Keratinocyte (primary cell): ENCODE measurements around the gene WNK4.

Experiments used
- EZH2 ChIP-seq: IDR thresholded peaks from one replicate; pipeline ENCODE4 v1.6.1; 2012; ENCODE audit warnings: inconsistent platforms, mild to moderate bottlenecking, low read length, moderate library complexity
- TF ChIP-seq, protein P1 (sequence below), 3 experiments: IDR thresholded peaks in 1 of 3; conservative IDR thresholded peaks in 1 of 3; optimal IDR thresholded peaks in 1 of 3; 2 replicates in 2 of 3; 3 replicates in 1 of 3; pipeline versions ENCODE3 to v1.5.1; 2011; ENCODE audit warnings: low read length in 3 of 3, mild to moderate bottlenecking in 3 of 3, moderate library complexity in 2 of 3, control low read depth in 1 of 3, inconsistent platforms in 1 of 3; ENCODE audit not compliant: insufficient read depth in 2 of 3; ENCODE audit errors: extremely low read depth in 1 of 3

DNA sequence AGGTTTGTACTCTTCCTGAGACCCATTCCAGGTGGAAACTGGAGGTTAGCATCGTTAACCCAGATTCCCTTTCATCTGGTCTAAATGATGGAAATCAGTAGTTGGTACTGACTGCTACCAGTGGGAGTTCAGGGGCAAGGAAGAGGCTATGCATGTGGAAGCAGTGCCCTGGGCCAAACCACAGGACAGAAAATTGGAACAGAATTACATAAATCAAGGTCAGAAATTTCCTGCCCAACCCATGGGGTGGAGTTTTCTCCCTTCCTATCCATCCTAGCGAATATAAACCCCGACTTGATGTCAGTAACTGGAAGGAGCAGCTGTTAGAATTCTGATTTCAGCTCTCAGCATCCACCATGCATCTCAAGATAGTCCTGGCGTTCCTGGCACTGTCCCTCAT, 63.9 kb downstream of the WNK4 start, which contains the start of gene AOC2:
- TF ChIP-seq, protein P1, sequence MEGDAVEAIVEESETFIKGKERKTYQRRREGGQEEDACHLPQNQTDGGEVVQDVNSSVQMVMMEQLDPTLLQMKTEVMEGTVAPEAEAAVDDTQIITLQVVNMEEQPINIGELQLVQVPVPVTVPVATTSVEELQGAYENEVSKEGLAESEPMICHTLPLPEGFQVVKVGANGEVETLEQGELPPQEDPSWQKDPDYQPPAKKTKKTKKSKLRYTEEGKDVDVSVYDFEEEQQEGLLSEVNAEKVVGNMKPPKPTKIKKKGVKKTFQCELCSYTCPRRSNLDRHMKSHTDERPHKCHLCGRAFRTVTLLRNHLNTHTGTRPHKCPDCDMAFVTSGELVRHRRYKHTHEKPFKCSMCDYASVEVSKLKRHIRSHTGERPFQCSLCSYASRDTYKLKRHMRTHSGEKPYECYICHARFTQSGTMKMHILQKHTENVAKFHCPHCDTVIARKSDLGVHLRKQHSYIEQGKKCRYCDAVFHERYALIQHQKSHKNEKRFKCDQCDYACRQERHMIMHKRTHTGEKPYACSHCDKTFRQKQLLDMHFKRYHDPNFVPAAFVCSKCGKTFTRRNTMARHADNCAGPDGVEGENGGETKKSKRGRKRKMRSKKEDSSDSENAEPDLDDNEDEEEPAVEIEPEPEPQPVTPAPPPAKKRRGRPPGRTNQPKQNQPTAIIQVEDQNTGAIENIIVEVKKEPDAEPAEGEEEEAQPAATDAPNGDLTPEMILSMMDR (optimal IDR thresholded peaks at IDR 0.05 in 1 of 3, IDR thresholded peaks at IDR 0.05 in 1 of 3, conservative IDR thresholded peaks at IDR 0.05 in 1 of 3; ENCODE audit: extremely low read depth in 1 of 3, insufficient read depth in 2 of 3, low read length in 3 of 3): no peak
- no peak for TF ChIP-seq EZH2
